ENCODE measurements around the gene PPARG. TPM values are rescaled to one million over a fixed set of nuclear protein-coding genes. Genes with fewer than 3 reads are reported as not detected.

The PPARG gene
- polyA plus RNA-seq, 2 of the 4 experiments (the other 2 are of a cell fraction) = 38.9 to 43.1 TPM

DNA sequence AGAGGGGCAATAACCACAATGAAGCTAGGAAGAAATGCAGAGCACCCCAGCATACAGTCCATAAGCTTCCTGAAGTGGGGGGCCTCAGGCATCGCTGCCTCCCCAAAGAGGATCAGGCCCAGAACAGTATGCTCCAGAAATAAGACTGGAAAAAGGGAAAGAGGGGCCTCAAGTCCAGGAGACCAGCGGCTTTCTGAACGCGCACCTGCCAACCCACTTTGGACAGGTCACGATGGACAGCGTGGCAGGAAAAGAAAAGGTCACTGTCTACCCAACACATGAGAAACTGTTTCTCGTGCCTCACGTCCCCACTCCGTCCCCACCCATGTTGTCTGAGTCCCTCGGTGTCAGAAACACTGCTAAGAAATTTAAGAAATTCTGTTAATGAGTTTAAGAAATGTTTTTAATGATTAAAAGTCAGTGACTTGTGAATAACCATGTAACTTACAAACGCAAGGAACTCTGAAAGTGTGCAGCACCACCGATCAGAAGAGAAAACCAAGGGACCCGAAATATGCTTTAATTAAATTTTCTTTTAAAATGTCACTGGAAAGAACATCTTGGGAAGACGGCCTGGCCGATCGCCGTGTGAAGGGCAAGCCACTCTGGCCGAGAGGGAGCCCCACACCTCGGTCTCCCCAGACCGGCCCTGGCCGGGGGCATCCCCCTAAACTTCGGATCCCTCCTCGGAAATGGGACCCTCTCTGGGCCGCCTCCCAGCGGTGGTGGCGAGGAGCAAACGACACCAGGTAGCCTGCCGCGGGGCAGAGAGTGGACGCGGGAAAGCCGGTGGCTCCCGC lies 1.7 kb upstream of the PPARG start:
- TF ChIP-seq HOXB13 (CRISPR knock-in tag; IDR thresholded peaks at IDR 0.05; ENCODE audit: low read depth) (no peak), NFE2L2 (conservative IDR thresholded peaks at IDR 0.05; ENCODE audit: low read length) (no peak), ESRRA (IDR thresholded peaks at IDR 0.05; ENCODE audit: borderline replicate concordance, low read length) (no peak), HOXA7 (CRISPR knock-in tag; IDR thresholded peaks at IDR 0.05) (no peak), POLR2AphosphoS2 (conservative IDR thresholded peaks at IDR 0.05; ENCODE audit: low read length) (no peak), JUN (IDR thresholded peaks at IDR 0.05) (peak in 1 of 2 experiments; percentile 54; a peak in 1 of 5 replicates), EHF (CRISPR knock-in tag; IDR thresholded peaks at IDR 0.05) (no peak), ZFP36 (IDR thresholded peaks at IDR 0.05; ENCODE audit: borderline replicate concordance, partially characterized antibody) (no peak), CBX8 (IDR thresholded peaks at IDR 0.05) (no peak), PHF8 (IDR thresholded peaks at IDR 0.05; ENCODE audit: borderline replicate concordance, low read depth) (no peak), RFX5 (IDR thresholded peaks at IDR 0.05) (no peak), SMC3 (IDR thresholded peaks at IDR 0.05) (0 out of 3 replicates have a peak, but pooled peaks have one; percentile 23)
- TF ChIP-seq, protein P1, sequence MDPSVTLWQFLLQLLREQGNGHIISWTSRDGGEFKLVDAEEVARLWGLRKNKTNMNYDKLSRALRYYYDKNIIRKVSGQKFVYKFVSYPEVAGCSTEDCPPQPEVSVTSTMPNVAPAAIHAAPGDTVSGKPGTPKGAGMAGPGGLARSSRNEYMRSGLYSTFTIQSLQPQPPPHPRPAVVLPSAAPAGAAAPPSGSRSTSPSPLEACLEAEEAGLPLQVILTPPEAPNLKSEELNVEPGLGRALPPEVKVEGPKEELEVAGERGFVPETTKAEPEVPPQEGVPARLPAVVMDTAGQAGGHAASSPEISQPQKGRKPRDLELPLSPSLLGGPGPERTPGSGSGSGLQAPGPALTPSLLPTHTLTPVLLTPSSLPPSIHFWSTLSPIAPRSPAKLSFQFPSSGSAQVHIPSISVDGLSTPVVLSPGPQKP (IDR thresholded peaks at IDR 0.05; ENCODE audit: low read depth, low read length) = no peak
- TF ChIP-seq, protein P2, sequence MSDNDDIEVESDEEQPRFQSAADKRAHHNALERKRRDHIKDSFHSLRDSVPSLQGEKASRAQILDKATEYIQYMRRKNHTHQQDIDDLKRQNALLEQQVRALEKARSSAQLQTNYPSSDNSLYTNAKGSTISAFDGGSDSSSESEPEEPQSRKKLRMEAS (IDR thresholded peaks at IDR 0.05) = 0 out of 2 replicates have a peak, but pooled peaks have one; percentile 28
- TF ChIP-seq, protein P3, sequence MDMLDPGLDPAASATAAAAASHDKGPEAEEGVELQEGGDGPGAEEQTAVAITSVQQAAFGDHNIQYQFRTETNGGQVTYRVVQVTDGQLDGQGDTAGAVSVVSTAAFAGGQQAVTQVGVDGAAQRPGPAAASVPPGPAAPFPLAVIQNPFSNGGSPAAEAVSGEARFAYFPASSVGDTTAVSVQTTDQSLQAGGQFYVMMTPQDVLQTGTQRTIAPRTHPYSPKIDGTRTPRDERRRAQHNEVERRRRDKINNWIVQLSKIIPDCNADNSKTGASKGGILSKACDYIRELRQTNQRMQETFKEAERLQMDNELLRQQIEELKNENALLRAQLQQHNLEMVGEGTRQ (IDR thresholded peaks at IDR 0.05) = no peak
- TF ChIP-seq, protein P4, sequence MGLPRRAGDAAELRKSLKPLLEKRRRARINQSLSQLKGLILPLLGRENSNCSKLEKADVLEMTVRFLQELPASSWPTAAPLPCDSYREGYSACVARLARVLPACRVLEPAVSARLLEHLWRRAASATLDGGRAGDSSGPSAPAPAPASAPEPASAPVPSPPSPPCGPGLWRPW (IDR thresholded peaks at IDR 0.05) = no peak
- no peak for FAIRE-seq
- ATAC-seq = peak; percentile 29 to 61
- peaks cover 28% of the 10 kb centered on the region for H3K4me1 ChIP-seq
- 21% methylated on average over 32 of the region's 33 CpGs for WGBS (ENCODE audit: missing lambda C conversion rate)
- POLR2A ChIA-PET = interaction anchor here (1.2 to 1.7 kb wide), 2 partner anchors 9 to 197 kb away, joined by 3 to 4 read pairs; partner anchors contain the start of gene TSEN2
- no peaks in the 10 kb centered on the region for H3K9me3 ChIP-seq
- DNase-seq (ENCODE audit: low read depth in 1 of 2, low spot score in 1 of 2) = peak in 1 of 2 experiments; percentile 22
- peak overlapping the region; percentile 84 for H3K4me2 ChIP-seq
- H3K4me3 ChIP-seq = peak overlapping the region; percentile 96
- CTCF ChIA-PET = interaction anchor here (0.6 to 3.9 kb wide), 23 partner anchors 13 to 193 kb away, joined by 3 to 27 read pairs (median 3); no protein-coding TSS in a partner anchor
- peak overlapping the region; percentile 97 to 100 for H3K27ac ChIP-seq

GRCh38 chr3:12287727-12288181 lies 1.1 kb upstream of the PPARG start:
- Histone ChIP-seq H3K9me3 (no peaks in the 10 kb centered on the region), H3K27ac (peak overlapping the region; percentile 97 to 100), H3K4me3 (peak overlapping the region; percentile 96), H3K4me2 (peak overlapping the region; percentile 84), H3K4me1 (peaks cover 30% of the 10 kb centered on the region)
- TF ChIP-seq SMC3 (IDR thresholded peaks at IDR 0.05) (peak; percentile 40; the same call in 2 of the 3 replicates), RAD21 (conservative IDR thresholded peaks at IDR 0.05 in 1 of 2, IDR thresholded peaks at IDR 0.05 in 1 of 2) (peak in 1 of 2 experiments; percentile 55; a peak in 3 of 5 replicates)
- TF ChIP-seq, protein P1 (IDR thresholded peaks at IDR 0.05; ENCODE audit: low read depth, low read length) = no peak
- TF ChIP-seq, protein P3 (IDR thresholded peaks at IDR 0.05) = no peak
- CTCF ChIA-PET = interaction anchor here (0.6 to 3.9 kb wide), 22 partner anchors 9 to 195 kb away, joined by 3 to 27 read pairs (median 3); no protein-coding TSS in a partner anchor
- FAIRE-seq = no peak
- POLR2A ChIA-PET = interaction anchor here (1.0 to 1.7 kb wide), 4 partner anchors 9 to 196 kb away, joined by 3 to 4 read pairs (median 3); partner anchors contain the start of gene TSEN2
- ATAC-seq = peak; percentile 79 to 83
- WGBS (ENCODE audit: missing lambda C conversion rate) = 0% methylated on average over 4 of the region's 63 CpGs
- DNase-seq (ENCODE audit: low read depth in 1 of 2, low spot score in 1 of 2) = peak in 1 of 2 experiments; percentile 53
